ENCODE measurements around the gene POLR2E.
A peak's percentile ranks its signal among the peaks of the same experiment; 100 is the strongest.

The POLR2E gene

DNA sequence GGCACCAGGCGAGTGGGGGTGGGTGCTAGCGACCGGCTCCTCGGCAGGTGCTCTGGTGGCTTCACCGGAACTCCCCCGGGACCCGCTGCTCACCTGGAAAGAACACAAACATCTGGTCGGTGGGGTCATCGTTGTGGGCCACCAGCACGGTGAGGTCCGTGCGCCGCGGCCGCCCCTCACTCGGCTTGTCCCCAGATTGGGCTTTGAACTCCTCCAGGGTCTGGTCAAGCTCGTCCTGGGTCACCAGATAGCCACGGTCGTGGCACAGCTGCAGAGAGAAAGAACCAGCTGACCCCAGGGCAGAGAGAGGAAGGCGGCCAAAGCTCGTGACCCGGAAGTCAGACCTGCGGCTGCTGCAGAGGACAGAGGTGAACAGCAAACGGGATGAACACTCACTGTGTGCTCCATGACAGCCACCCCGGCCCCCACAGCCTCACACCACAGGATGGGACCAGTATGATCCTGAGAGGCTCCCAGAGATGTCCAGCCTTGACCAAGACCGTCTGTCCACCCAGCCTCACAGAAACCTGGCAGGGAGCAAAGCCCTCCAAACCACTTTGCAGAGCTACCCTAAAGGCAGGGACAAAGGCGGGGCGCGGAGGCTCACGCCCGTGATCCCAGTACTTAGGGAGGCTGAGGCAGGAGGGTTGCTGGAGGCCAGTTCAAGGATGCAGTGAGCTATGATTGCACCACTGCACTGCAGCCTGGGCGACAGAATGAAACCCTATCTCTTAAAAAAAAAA, 1.2 kb downstream of the POLR2E start:
- TF ChIP-seq, protein P1, sequence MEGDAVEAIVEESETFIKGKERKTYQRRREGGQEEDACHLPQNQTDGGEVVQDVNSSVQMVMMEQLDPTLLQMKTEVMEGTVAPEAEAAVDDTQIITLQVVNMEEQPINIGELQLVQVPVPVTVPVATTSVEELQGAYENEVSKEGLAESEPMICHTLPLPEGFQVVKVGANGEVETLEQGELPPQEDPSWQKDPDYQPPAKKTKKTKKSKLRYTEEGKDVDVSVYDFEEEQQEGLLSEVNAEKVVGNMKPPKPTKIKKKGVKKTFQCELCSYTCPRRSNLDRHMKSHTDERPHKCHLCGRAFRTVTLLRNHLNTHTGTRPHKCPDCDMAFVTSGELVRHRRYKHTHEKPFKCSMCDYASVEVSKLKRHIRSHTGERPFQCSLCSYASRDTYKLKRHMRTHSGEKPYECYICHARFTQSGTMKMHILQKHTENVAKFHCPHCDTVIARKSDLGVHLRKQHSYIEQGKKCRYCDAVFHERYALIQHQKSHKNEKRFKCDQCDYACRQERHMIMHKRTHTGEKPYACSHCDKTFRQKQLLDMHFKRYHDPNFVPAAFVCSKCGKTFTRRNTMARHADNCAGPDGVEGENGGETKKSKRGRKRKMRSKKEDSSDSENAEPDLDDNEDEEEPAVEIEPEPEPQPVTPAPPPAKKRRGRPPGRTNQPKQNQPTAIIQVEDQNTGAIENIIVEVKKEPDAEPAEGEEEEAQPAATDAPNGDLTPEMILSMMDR (IDR thresholded peaks at IDR 0.05; ENCODE audit: low read depth, low read length): no peak
- peak overlapping the region; percentile 91 to 95 for H3K4me3 ChIP-seq (replicated peaks in 1 of 2; ENCODE audit: low read depth in 2 of 2, low read length in 2 of 2)
- DNase-seq (ENCODE audit: low read depth in 2 of 2): no peak

DNA sequence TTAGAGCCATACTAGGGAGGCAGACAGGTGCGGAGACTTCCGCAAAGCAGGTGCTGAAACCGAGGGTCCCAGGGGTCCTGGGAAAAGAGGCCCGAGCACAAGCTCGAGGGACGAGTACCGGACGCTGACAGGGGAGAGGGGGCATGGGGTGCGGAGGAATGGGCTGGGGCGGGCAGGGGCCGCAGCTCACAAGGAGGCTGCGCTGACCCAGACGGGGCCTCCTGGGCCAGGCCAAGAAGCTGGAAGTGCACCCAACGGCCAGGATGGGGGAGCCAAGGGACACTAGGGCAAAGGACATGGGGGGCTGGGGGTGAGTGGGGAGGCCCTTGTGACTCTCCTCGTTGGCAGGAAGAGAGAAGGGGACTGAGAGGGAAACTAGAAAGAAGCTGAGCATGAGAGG, 1.8 kb downstream of the POLR2E start:
- TF ChIP-seq, protein P1 (IDR thresholded peaks at IDR 0.05; ENCODE audit: low read depth, low read length): no peak
- no peak overlapping the region for H3K4me3 ChIP-seq (replicated peaks in 1 of 2; ENCODE audit: low read depth in 2 of 2, low read length in 2 of 2)
- DNase-seq (ENCODE audit: low read depth in 2 of 2): no peak

DNA sequence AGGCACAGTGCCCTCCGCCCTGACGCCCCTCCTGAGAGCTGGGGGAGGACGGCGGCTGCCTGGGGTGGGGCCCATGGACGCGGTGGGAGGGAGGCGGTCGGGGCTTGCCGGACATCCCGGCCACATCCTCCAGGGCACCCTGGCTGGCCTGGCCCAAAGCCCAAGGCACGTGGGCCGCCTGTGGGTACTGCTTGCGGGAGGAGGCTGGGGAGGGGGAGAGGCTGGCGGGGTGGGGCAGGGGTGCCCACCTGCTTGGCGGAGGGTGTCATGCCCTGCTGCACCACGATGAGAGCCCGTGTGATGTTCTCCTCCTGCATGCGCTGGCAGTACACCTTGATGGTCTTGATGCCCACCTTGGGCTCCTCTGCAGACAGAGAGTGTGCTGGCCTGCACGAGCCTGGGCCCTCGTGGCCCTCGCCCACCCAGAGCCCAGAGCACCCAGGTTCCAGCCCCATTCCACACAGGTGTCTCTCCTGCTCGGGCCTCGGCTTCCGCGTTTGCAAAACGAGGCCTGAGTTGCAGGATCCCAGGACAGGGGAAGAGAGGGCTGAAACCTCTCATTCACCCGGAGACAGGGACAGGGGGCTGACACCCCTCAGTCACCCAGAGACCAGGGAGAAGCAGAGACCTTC, 3.5 kb downstream of the POLR2E start:
- DNase-seq (ENCODE audit: low read depth in 2 of 2): no peak
- TF ChIP-seq, protein P1 (IDR thresholded peaks at IDR 0.05; ENCODE audit: low read depth, low read length): no peak
- H3K4me3 ChIP-seq (replicated peaks in 1 of 2; ENCODE audit: low read depth in 2 of 2, low read length in 2 of 2): no peak overlapping the region

DNA sequence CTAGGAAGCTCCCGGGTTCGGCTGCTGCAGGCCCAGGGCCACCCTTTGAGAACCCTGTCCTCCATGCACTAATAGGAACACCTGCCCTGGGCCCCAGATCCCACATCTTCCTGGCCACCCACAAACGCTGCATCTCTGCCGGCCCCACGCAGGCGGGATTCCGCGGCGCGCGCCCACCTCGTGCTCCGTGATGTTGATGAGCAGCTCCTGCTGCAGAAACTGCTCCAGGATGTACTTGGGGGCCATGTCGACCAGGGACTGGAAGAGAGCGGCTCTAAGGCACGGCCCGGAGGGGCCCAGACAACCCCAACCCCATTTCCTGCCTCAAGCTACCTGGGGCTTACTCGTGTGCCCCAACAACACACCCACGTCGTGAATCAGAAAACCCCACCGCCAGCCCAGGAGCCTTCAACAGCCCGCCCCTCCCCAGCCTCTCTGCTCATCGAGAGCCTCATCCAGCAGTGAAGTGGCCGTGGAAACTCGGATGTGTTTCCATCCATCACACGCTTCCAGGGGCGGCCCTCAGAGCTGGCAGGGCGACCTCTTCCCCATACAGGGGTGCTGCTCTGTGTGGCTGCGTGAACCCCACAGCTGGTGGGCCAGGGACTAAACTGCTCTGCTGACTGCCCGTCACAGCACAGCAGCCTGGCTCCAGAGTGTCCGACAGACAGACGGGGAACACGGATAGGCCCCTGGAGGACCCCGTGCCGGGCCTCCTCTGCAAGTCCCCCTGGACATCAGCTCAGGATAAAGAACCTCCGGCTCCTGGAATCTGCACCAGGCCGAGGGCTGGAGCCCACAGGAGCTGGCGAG, 4.2 kb downstream of the POLR2E start:
- DNase-seq (ENCODE audit: low read depth in 2 of 2): no peak
- H3K4me3 ChIP-seq (replicated peaks in 1 of 2; ENCODE audit: low read depth in 2 of 2, low read length in 2 of 2): no peak overlapping the region
- TF ChIP-seq, protein P1 (IDR thresholded peaks at IDR 0.05; ENCODE audit: low read depth, low read length): no peak

DNA sequence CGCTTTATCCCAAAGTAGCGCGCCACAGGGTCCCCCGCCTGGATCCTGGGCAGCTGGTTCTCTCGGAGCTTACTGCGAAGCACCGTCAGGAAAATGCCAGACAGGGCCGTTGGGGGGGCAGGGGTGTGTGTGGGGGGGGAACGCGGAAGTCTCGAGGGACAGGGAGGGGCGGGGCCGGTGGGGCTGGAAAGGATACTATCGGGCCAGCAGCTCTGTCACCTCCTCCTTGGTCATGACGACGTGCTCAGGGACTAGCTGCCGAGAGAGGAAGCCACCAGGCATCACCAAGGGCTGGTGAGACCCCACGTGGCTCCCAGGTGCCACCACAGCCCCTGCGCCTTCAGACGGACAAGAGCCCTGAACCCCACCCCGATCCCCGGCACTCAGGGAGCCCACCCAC, 5.3 kb downstream of the POLR2E start:
- H3K4me3 ChIP-seq (replicated peaks in 1 of 2; ENCODE audit: low read depth in 2 of 2, low read length in 2 of 2): no peak overlapping the region
- TF ChIP-seq, protein P1 (IDR thresholded peaks at IDR 0.05; ENCODE audit: low read depth, low read length): no peak
- DNase-seq (ENCODE audit: low read depth in 2 of 2): no peak

DNA sequence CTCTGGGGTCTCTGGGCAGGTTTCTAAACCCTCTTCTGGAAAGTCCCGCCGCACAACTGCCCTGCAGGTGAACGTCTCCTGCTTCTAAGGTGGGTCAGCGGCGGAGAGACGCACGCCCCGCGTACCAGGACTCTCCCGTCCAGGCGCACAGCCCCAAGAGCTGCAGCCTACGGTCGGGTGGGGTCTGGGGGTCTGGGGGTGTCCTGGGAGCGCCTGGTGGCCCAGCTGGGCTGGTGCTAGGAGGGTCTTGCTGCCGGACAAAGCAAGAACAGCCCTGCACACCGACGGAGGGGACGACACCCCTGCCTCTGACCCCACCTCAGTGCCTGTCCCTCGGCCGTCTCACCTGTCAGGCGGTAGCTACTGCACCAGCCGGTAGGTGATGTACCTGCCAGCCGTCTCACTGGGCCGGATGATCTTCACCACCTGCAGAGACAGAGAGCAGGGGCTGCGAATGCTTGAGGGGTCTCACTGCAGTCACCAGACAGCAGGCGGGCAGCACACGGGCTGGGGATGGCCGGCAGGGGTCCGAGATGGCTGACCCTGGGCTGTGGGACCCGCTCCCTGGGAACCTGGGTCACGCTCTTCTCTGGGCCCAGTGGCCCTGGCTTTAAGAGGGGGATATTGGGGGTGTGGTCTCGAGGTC, 5.9 kb downstream of the POLR2E start:
- no peak for DNase-seq (ENCODE audit: low read depth in 2 of 2)
- no peak overlapping the region for H3K4me3 ChIP-seq (replicated peaks in 1 of 2; ENCODE audit: low read depth in 2 of 2, low read length in 2 of 2)
- TF ChIP-seq, protein P1 (IDR thresholded peaks at IDR 0.05; ENCODE audit: low read depth, low read length): no peak

All from cardiac fibroblast (primary cell).